Sigmoid colon (tissue), 7 donors: Measurements from ENCODE around the gene STS. TPM values are rescaled to one million over a fixed set of nuclear protein-coding genes. Genes with fewer than 3 reads are reported as not detected.

Experiments
- DNase-seq: peaks from one replicate; pipeline ENCODE4 v3.0.0-alpha.2; 2019
- H3K27ac ChIP-seq, 4 donors: fragments of 200-600 bp; sonication (generic); one replicate each; pipeline ENCODE4 v1.5.1; 2016 to 2019; ENCODE audit warnings: mild to moderate bottlenecking in 1 of 4
- H3K27me3 ChIP-seq, 3 donors: fragments of 200-600 bp; sonication (generic); one replicate each; pipeline ENCODE4 v1.5.1; 2019; ENCODE audit warnings: mild to moderate bottlenecking in 1 of 3
- H3K36me3 ChIP-seq, 4 donors: fragments of 200-600 bp; sonication (generic); one replicate each; pipeline ENCODE4 v1.5.1; 2016 to 2019
- H3K4me1 ChIP-seq, 4 donors: fragments of 200-600 bp; sonication (generic); one replicate each; pipeline ENCODE4 v1.5.1; 2017 to 2019
- H3K4me3 ChIP-seq, 4 donors: fragments of 200-600 bp; sonication (generic); one replicate each; pipeline ENCODE4 v1.5.1; 2017 to 2019; ENCODE audit warnings: mild to moderate bottlenecking in 2 of 4, moderate library complexity in 1 of 4
- H3K9me3 ChIP-seq, 4 donors: fragments of 200-600 bp in 3 of 4; sonication (generic) in 3 of 4; one replicate each; pipeline versions ENCODE4 v1.5.1 to v1.6.1; 2013 to 2019
- CTCF ChIP-seq, 4 experiments: fragments of 450-650 bp in 3 of 4; fragments of 200-600 bp in 1 of 4; IDR thresholded peaks; one replicate each; pipeline ENCODE4 v1.5.1; 2016 to 2019; ENCODE audit warnings: antibody characterized with exemption in 4 of 4, mild to moderate bottlenecking in 3 of 4, moderate library complexity in 2 of 4
- EP300 ChIP-seq, 4 donors: sonication (generic); formaldehyde crosslinking; IDR thresholded peaks; one replicate each; pipeline ENCODE4 v1.6.1; 2017; ENCODE audit warnings: antibody characterized with exemption in 4 of 4
- POLR2A ChIP-seq, 2 donors: fragments of 450-650 bp; IDR thresholded peaks; one replicate each; pipeline ENCODE4 v1.6.1; 2016; ENCODE audit warnings: antibody characterized with exemption in 2 of 2, mild to moderate bottlenecking in 2 of 2, moderate library complexity in 2 of 2
- POLR2AphosphoS5 ChIP-seq, 4 donors: sonication (generic); formaldehyde crosslinking; IDR thresholded peaks; one replicate each; pipeline ENCODE4 v1.6.1; 2017; ENCODE audit warnings: antibody characterized with exemption in 4 of 4
- WGBS, 2 donors: extraction: QIAGEN DNeasy Blood & Tissue Kit; methylation state at CpG; one replicate each; pipeline ENCODE4 v1.1.7; 2013; 5-methylcytosine and 5-hydroxymethylcytosine counted together
- intact Hi-C: fragments of 100-400 bp; cut with DNase I; formaldehyde crosslinking; loops from one replicate; pipeline ENCODE4 v1.15.1; 2023
- polyA plus RNA-seq, 3 donors: library from polyadenylated mRNA; stranded (reverse); fragments of 200-250 nt; gene quantifications; one replicate each; pipeline ENCODE4 v1.2.3, GENCODE V29; 2013
- total RNA-seq, 4 donors: library from RNA; depleted of rRNA; stranded (reverse); fragments of >200 nt; gene quantifications; one replicate each; pipeline ENCODE4 v1.1.0, GENCODE V29; 2016
- donor health status: healthy with polysubstance abuse.
- donor health status: Bipolar disorder and iron deficiency.
- donor health status: healthy.

Gene STS
- total and polyA plus RNA-seq, 7 donors = 2.6 to 8.2 (median 5.0) TPM

- intact Hi-C loops = no loop called here
- H3K9me3 ChIP-seq = no peaks in the 10 kb centered on the region
- TF ChIP-seq POLR2AphosphoS5 (IDR thresholded peaks at IDR 0.05) (no peak), POLR2A (IDR thresholded peaks at IDR 0.05) (no peak), EP300 (IDR thresholded peaks at IDR 0.05) (no peak), CTCF (IDR thresholded peaks at IDR 0.05) (no peak)
Observed at GRCh38 chrX:7111518-7111917, 36.0 kb upstream of the STS start.

GRCh38 chrX:7112071-7112470 is 35.4 kb upstream of the STS start:
- intact Hi-C loops = no loop called here
- no peaks in the 10 kb centered on the region for H3K36me3 ChIP-seq
- peaks cover 0 to 14% (median 0%) of the 10 kb centered on the region in 4 donors for H3K4me1 ChIP-seq
- no peak for DNase-seq
- H3K27me3 ChIP-seq = no peaks in the 10 kb centered on the region
- no peak overlapping the region for H3K27ac ChIP-seq
- 96 to 99% methylated on average over 7 of the region's 7 CpGs for WGBS, 2 donors
- TF ChIP-seq POLR2AphosphoS5 (IDR thresholded peaks at IDR 0.05) = no peak
- no peak overlapping the region for H3K4me3 ChIP-seq
- H3K9me3 ChIP-seq = no peaks in the 10 kb centered on the region

More at GRCh38 chrX:7111518-7111917, 36.0 kb upstream of the STS start:
- Histone ChIP-seq H3K27ac (no peak overlapping the region), H3K36me3 (no peaks in the 10 kb centered on the region), H3K4me1 (peaks cover 0 to 14% (median 0%) of the 10 kb centered on the region in 4 donors), H3K4me3 (no peak overlapping the region), H3K27me3 (no peaks in the 10 kb centered on the region)
- DNase-seq = no peak
- whole genome bisulfite sequencing, 2 donors = 95 to 100% methylated on average over 6 of the region's 6 CpGs

- H3K27me3 ChIP-seq = no peaks in the 10 kb centered on the region
- H3K4me3 ChIP-seq = no peak overlapping the region
- no peaks in the 10 kb centered on the region for H3K36me3 ChIP-seq
- no peak for DNase-seq
- no peaks in the 10 kb centered on the region for H3K9me3 ChIP-seq
- TF ChIP-seq CTCF (IDR thresholded peaks at IDR 0.05) (no peak), POLR2AphosphoS5 (IDR thresholded peaks at IDR 0.05) (no peak), EP300 (IDR thresholded peaks at IDR 0.05) (no peak), POLR2A (IDR thresholded peaks at IDR 0.05) (no peak)
- peaks cover 0 to 6% (median under 1%) of the 10 kb centered on the region in 4 donors for H3K4me1 ChIP-seq
- 81 to 90% methylated on average over 6 of the region's 6 CpGs for WGBS, 2 donors
- intact Hi-C loops = no loop called here
- no peak overlapping the region for H3K27ac ChIP-seq
Observed at GRCh38 chrX:7115557-7115956, 32.0 kb upstream of the STS start.

GRCh38 chrX:7116081-7116480 is 31.4 kb upstream of the STS start:
- Histone ChIP-seq H3K4me3 (no peak overlapping the region), H3K9me3 (no peaks in the 10 kb centered on the region), H3K36me3 (no peaks in the 10 kb centered on the region), H3K27ac (no peak overlapping the region), H3K27me3 (no peaks in the 10 kb centered on the region), H3K4me1 (peaks cover 0 to 8% (median 0%) of the 10 kb centered on the region in 4 donors)
- DNase-seq = no peak
- TF ChIP-seq POLR2AphosphoS5 (IDR thresholded peaks at IDR 0.05) (no peak), EP300 (IDR thresholded peaks at IDR 0.05) (no peak), POLR2A (IDR thresholded peaks at IDR 0.05) (no peak), CTCF (IDR thresholded peaks at IDR 0.05) (no peak)
- intact Hi-C loops = no loop called here
- 99% methylated on average over 3 of the region's 3 CpGs for WGBS, 2 donors

- Histone ChIP-seq H3K4me3 (no peak overlapping the region), H3K36me3 (no peaks in the 10 kb centered on the region), H3K27me3 (no peaks in the 10 kb centered on the region), H3K27ac (no peak overlapping the region), H3K4me1 (peaks cover 0 to 8% (median 0%) of the 10 kb centered on the region in 4 donors), H3K9me3 (no peaks in the 10 kb centered on the region)
- WGBS, 2 donors = 84 to 95% methylated on average over 3 of the region's 3 CpGs
- TF ChIP-seq POLR2AphosphoS5 (IDR thresholded peaks at IDR 0.05) (no peak), POLR2A (IDR thresholded peaks at IDR 0.05) (no peak), CTCF (IDR thresholded peaks at IDR 0.05) (no peak), EP300 (IDR thresholded peaks at IDR 0.05) (no peak)
- intact Hi-C loops = no loop called here
- DNase-seq = no peak
Observed at GRCh38 chrX:7117587-7117986, 29.9 kb upstream of the STS start.
